K562 (cell line): ENCODE results near the gene CLNK. TPM values are rescaled to one million over a fixed set of nuclear protein-coding genes. Genes with fewer than 3 reads are reported as not detected.

Experiments
- ATF1 ChIP-seq, 2 experiments: fragments of 450-650 bp in 1 of 2; IDR thresholded peaks; 2 replicates each; pipeline ENCODE4 v1.6.1; 2016; ENCODE audit warnings: missing compliant biosample characterization in 1 of 2, missing genetic modification characterization in 1 of 2
- U2AF1 ChIP-seq: fragments of 200-400 bp; formaldehyde crosslinking; optimal IDR thresholded peaks from 2 replicates; pipeline ENCODE3; 2017; ENCODE audit warnings: mild to moderate bottlenecking, low read depth, low read length, moderate library complexity
- ZNF445 ChIP-seq: fragments of 250-450 bp; sonication (Bioruptor Pico); IDR thresholded peaks from 2 replicates; pipeline ENCODE4 v1.4.0; 2020; ENCODE audit warnings: low read depth, mild to moderate bottlenecking, moderate library complexity
- polyA plus RNA-seq, 8 experiments: library from polyadenylated mRNA; depleted of rRNA in 4 of 8; stranded (reverse) in 5 of 8; unstranded in 3 of 8; fragments of >200 nt; fragmentation: Nextera tagmentation in 2 of 8; fragmentation: Illumina TruSeq in 1 of 8; extraction: Ambion mirVana in 2 of 8; extraction: Trizol in 1 of 8; gene quantifications; 2 replicates each; pipeline versions ENCODE4 v1.2.1 to v1.2.3, GENCODE V29; 2011 to 2014; ENCODE audit warnings: inconsistent platforms in 1 of 8, missing spikeins in 1 of 8
- total RNA-seq, 7 experiments: library from RNA; depleted of rRNA in 6 of 7; stranded (reverse); fragments of >200 nt in 6 of 7; fragmentation: Illumina TruSeq in 2 of 7; extraction: Trizol in 2 of 7; gene quantifications; 2 replicates each; pipeline versions ENCODE4 v1.2.1 to v1.2.3, GENCODE V29; 2011 to 2021; ENCODE audit warnings: low replicate concordance in 1 of 7
- TF ChIP-seq, protein P1 (sequence below): fragments of 250-450 bp; sonication (Bioruptor Pico); IDR thresholded peaks from 2 replicates; pipeline ENCODE4 v1.9.0; 2021; ENCODE audit warnings: mild to moderate bottlenecking, inconsistent platforms
- TF ChIP-seq, protein P2 (sequence below): sonication (generic); formaldehyde crosslinking; IDR thresholded peaks from 2 replicates; pipeline ENCODE4 v1.8.1; 2023; ENCODE audit warnings: missing genetic modification reagents, mild to moderate bottlenecking, borderline replicate concordance
- TF ChIP-seq, protein P3 (sequence below), 2 experiments: fragments of 450-650 bp; IDR thresholded peaks; 2 replicates each; pipeline ENCODE4 v1.6.1; 2018; ENCODE audit warnings: mild to moderate bottlenecking in 2 of 2, low read depth in 1 of 2; ENCODE audit not compliant: partially characterized antibody in 2 of 2
- TF ChIP-seq, protein P4 (sequence below): fragments of 250-450 bp; sonication (Bioruptor Pico); IDR thresholded peaks from 2 replicates; pipeline ENCODE4 v1.5.0; 2020; ENCODE audit warnings: mild to moderate bottlenecking, borderline replicate concordance

Gene CLNK
- total and polyA plus RNA-seq, 9 of the 15 experiments (the other 6 are each of a cell fraction or from before 2014, with no cell fraction given): not detected

DNA sequence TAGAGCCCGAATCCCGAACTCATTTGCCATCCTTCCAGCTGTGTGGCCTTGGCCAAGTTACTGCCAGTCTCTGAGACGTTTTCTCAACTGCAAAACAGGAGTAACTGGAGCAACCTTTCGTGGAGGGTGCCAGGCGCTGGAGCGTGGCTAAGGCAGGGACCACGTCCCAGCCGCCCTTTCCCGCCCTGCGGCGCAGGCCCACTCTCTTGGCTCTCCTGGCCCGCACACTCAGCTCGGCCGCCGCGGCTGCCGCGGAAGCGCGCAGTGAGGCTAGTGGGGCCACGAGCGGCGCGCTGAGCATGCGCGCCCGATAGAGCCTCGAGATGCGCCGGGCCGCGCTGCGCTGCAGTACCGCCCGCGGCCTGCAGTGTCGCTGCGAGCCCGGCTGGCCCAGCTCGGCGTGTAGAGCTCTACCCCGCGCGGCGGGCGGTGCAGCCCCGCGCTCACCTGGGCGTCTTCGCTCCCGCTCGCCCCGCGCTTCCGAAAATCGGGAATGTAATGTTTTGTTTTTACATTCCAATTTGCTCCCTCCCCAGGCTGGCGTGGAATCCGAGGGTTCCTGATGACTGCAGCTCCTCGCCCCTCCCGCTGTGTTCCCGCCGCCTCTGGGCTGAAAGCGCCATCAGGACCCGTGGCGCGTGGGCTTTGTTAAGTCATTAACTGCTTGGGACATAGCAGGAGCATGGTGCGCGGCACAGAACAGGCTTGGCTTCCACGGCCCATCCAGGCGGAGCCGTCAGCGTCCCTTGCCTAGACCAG is 223.3 kb downstream of the CLNK start (continued):
- TF ChIP-seq, protein P1, sequence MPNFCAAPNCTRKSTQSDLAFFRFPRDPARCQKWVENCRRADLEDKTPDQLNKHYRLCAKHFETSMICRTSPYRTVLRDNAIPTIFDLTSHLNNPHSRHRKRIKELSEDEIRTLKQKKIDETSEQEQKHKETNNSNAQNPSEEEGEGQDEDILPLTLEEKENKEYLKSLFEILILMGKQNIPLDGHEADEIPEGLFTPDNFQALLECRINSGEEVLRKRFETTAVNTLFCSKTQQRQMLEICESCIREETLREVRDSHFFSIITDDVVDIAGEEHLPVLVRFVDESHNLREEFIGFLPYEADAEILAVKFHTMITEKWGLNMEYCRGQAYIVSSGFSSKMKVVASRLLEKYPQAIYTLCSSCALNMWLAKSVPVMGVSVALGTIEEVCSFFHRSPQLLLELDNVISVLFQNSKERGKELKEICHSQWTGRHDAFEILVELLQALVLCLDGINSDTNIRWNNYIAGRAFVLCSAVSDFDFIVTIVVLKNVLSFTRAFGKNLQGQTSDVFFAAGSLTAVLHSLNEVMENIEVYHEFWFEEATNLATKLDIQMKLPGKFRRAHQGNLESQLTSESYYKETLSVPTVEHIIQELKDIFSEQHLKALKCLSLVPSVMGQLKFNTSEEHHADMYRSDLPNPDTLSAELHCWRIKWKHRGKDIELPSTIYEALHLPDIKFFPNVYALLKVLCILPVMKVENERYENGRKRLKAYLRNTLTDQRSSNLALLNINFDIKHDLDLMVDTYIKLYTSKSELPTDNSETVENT (CRISPR knock-in tag): no peak; the same call in 1 of the 2 replicates
- TF ChIP-seq, protein P2, sequence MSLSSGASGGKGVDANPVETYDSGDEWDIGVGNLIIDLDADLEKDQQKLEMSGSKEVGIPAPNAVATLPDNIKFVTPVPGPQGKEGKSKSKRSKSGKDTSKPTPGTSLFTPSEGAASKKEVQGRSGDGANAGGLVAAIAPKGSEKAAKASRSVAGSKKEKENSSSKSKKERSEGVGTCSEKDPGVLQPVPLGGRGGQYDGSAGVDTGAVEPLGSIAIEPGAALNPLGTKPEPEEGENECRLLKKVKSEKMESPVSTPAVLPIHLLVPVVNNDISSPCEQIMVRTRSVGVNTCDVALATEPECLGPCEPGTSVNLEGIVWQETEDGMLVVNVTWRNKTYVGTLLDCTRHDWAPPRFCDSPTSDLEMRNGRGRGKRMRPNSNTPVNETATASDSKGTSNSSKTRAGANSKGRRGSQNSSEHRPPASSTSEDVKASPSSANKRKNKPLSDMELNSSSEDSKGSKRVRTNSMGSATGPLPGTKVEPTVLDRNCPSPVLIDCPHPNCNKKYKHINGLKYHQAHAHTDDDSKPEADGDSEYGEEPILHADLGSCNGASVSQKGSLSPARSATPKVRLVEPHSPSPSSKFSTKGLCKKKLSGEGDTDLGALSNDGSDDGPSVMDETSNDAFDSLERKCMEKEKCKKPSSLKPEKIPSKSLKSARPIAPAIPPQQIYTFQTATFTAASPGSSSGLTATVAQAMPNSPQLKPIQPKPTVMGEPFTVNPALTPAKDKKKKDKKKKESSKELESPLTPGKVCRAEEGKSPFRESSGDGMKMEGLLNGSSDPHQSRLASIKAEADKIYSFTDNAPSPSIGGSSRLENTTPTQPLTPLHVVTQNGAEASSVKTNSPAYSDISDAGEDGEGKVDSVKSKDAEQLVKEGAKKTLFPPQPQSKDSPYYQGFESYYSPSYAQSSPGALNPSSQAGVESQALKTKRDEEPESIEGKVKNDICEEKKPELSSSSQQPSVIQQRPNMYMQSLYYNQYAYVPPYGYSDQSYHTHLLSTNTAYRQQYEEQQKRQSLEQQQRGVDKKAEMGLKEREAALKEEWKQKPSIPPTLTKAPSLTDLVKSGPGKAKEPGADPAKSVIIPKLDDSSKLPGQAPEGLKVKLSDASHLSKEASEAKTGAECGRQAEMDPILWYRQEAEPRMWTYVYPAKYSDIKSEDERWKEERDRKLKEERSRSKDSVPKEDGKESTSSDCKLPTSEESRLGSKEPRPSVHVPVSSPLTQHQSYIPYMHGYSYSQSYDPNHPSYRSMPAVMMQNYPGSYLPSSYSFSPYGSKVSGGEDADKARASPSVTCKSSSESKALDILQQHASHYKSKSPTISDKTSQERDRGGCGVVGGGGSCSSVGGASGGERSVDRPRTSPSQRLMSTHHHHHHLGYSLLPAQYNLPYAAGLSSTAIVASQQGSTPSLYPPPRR (CRISPR knock-in tag): no peak
- TF ChIP-seq, protein P3, sequence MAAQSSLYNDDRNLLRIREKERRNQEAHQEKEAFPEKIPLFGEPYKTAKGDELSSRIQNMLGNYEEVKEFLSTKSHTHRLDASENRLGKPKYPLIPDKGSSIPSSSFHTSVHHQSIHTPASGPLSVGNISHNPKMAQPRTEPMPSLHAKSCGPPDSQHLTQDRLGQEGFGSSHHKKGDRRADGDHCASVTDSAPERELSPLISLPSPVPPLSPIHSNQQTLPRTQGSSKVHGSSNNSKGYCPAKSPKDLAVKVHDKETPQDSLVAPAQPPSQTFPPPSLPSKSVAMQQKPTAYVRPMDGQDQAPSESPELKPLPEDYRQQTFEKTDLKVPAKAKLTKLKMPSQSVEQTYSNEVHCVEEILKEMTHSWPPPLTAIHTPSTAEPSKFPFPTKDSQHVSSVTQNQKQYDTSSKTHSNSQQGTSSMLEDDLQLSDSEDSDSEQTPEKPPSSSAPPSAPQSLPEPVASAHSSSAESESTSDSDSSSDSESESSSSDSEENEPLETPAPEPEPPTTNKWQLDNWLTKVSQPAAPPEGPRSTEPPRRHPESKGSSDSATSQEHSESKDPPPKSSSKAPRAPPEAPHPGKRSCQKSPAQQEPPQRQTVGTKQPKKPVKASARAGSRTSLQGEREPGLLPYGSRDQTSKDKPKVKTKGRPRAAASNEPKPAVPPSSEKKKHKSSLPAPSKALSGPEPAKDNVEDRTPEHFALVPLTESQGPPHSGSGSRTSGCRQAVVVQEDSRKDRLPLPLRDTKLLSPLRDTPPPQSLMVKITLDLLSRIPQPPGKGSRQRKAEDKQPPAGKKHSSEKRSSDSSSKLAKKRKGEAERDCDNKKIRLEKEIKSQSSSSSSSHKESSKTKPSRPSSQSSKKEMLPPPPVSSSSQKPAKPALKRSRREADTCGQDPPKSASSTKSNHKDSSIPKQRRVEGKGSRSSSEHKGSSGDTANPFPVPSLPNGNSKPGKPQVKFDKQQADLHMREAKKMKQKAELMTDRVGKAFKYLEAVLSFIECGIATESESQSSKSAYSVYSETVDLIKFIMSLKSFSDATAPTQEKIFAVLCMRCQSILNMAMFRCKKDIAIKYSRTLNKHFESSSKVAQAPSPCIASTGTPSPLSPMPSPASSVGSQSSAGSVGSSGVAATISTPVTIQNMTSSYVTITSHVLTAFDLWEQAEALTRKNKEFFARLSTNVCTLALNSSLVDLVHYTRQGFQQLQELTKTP (IDR thresholded peaks at IDR 0.05; ENCODE audit: low read depth in 1 of 2, partially characterized antibody in 2 of 2): no peak
- TF ChIP-seq ZNF445 (CRISPR knock-in tag) (no peak), ATF1 (CRISPR knock-in tag; IDR thresholded peaks at IDR 0.05) (no peak), ATF1 (tag; IDR thresholded peaks at IDR 0.05) (peak; percentile 27; the same call in 1 of the 2 replicates), U2AF1 (peak; percentile 45)
- TF ChIP-seq, protein P4, sequence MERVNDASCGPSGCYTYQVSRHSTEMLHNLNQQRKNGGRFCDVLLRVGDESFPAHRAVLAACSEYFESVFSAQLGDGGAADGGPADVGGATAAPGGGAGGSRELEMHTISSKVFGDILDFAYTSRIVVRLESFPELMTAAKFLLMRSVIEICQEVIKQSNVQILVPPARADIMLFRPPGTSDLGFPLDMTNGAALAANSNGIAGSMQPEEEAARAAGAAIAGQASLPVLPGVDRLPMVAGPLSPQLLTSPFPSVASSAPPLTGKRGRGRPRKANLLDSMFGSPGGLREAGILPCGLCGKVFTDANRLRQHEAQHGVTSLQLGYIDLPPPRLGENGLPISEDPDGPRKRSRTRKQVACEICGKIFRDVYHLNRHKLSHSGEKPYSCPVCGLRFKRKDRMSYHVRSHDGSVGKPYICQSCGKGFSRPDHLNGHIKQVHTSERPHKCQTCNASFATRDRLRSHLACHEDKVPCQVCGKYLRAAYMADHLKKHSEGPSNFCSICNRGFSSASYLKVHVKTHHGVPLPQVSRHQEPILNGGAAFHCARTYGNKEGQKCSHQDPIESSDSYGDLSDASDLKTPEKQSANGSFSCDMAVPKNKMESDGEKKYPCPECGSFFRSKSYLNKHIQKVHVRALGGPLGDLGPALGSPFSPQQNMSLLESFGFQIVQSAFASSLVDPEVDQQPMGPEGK (CRISPR knock-in tag): no peak
